Measurements from ENCODE around the gene SELENOP.

DNA sequence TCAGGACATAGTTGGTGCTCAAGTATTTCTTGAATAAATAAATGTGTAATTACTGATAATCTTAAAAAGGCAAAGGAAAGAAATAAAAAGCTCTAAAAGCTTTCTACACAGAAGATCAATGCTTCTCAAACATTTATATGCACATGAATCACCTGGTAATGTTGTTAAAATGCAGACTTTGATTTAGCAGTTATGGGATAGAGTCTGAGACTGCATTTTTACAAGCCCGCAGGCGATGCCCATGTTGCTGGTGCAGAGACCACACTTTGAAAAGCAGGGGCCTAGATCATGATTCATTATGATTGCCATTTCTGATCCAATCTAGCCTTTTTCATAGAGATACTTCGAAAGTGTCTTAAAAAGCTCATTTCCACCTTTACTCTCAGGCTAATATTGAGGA lies 58.6 kb downstream of the SELENOP start:
- TF ChIP-seq GATA2 (IDR thresholded peaks at IDR 0.05; ENCODE audit: low read depth, low read length) (no peak), GATA3 (IDR thresholded peaks at IDR 0.05; ENCODE audit: low read depth, low read length) (no peak)
